ENCODE measurements around the gene CMKLR1. TPM values are rescaled to one million over a fixed set of nuclear protein-coding genes. Genes with fewer than 3 reads are reported as not detected.

CMKLR1 gene
- total and polyA plus RNA-seq, 10 of the 15 experiments (the other 5 are each of a cell fraction or from before 2014, with no cell fraction given): 13.8 to 52.3 (median 26.2) TPM

DNA sequence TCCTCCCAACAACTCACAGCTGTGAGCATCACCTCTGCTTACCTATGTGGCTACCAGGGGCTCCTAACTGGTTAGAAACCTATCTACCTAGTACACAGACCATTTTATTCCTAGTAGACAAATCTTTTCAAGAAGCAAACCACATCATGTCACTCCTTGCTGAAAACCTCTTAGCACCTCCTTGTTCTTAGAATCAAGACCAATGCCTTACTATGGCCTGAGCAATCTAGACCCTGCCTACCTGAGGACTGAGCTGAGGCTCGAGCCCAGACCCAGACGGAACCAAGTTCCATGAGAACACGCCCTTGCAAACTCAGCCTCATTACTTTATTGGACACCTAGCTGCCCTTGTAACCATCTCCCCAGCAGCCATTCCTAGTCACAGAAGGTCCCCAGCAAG is 32.6 kb downstream of the CMKLR1 start:
- no peak for FAIRE-seq
- BruUV-seq (replicated peaks): no TSS peak
- no peak for ATAC-seq
- Histone ChIP-seq H3K27ac (ENCODE audit: control insufficient read depth, insufficient read depth) (no peak overlapping the region; the same call in 1 of the 2 replicates), H4K20me1 (ENCODE audit: control insufficient read depth, insufficient read depth) (no peaks in the 10 kb centered on the region), H3K4me1 (ENCODE audit: control insufficient read depth, insufficient read depth, low read length) (peaks cover 64% of the 10 kb centered on the region), H3K9me3 (replicated peaks; ENCODE audit: control insufficient read depth, insufficient read depth, low read length) (peaks cover 4% of the 10 kb centered on the region; the same call in 1 of the 3 replicates), H3K4me2 (ENCODE audit: control insufficient read depth, insufficient read depth) (no peak overlapping the region), H3K79me2 (ENCODE audit: control insufficient read depth, insufficient read depth, low read length) (peaks cover 2% of the 10 kb centered on the region), H2AFZ (ENCODE audit: control insufficient read depth, low read depth, low read length) (no peak overlapping the region), H3K27me3 (replicated peaks in 1 of 2; ENCODE audit: control insufficient read depth in 2 of 2, insufficient read depth in 2 of 2, low read length in 1 of 2) (no peaks in the 10 kb centered on the region), H3K4me3 (no peak overlapping the region), H3K9ac (ENCODE audit: control insufficient read depth, insufficient read depth, low read length) (no peak overlapping the region), H3K36me3 (ENCODE audit: control insufficient read depth in 2 of 2, insufficient read depth in 2 of 2, low read length in 1 of 2) (peaks cover 0 to 8% of the 10 kb centered on the region in 2 experiments; a peak in 2 of 4 replicates)
- intact Hi-C loops (cut with micrococcal nuclease; ENCODE audit: unreplicated experiment): no loop called here
- in situ Hi-C loops (cut with MboI): no loop called here
- 67% methylated on average over 3 of the region's 3 CpGs for WGBS (ENCODE audit: insufficient coverage, insufficient replicate concordance, low lambda C conversion rate, missing lambda C conversion rate)
- ChIA-PET SMC1A (ENCODE audit: uncharacterized antibody, unreplicated experiment) (interaction anchor here (0.6 to 2.4 kb wide), 4 partner anchors 9 to 113 kb away, joined by 3 to 9 read pairs (median 7); no protein-coding TSS in a partner anchor), RAD21 (ENCODE audit: unreplicated experiment) (interaction anchor here (0.5 to 1.0 kb wide), 2 partner anchors 12 to 920 kb away, joined by 3 to 4 read pairs; no protein-coding TSS in a partner anchor), POLR2A (interaction anchor here (1.5 to 4.2 kb wide), 2 partner anchors 9 to 11 kb away, joined by 3 to 16 read pairs; no protein-coding TSS in a partner anchor), CTCF (interaction anchor here (1.2 to 1.5 kb wide), 2 partner anchors 11 to 30 kb away, joined by 4 read pairs; no protein-coding TSS in a partner anchor)
- DNase-seq (ENCODE audit: low read depth, low spot score): no peak
- TF ChIP-seq, protein P1, sequence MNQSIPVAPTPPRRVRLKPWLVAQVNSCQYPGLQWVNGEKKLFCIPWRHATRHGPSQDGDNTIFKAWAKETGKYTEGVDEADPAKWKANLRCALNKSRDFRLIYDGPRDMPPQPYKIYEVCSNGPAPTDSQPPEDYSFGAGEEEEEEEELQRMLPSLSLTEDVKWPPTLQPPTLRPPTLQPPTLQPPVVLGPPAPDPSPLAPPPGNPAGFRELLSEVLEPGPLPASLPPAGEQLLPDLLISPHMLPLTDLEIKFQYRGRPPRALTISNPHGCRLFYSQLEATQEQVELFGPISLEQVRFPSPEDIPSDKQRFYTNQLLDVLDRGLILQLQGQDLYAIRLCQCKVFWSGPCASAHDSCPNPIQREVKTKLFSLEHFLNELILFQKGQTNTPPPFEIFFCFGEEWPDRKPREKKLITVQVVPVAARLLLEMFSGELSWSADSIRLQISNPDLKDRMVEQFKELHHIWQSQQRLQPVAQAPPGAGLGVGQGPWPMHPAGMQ (IDR thresholded peaks at IDR 0.05; ENCODE audit: borderline replicate concordance): no peak
- TF ChIP-seq, protein P2, sequence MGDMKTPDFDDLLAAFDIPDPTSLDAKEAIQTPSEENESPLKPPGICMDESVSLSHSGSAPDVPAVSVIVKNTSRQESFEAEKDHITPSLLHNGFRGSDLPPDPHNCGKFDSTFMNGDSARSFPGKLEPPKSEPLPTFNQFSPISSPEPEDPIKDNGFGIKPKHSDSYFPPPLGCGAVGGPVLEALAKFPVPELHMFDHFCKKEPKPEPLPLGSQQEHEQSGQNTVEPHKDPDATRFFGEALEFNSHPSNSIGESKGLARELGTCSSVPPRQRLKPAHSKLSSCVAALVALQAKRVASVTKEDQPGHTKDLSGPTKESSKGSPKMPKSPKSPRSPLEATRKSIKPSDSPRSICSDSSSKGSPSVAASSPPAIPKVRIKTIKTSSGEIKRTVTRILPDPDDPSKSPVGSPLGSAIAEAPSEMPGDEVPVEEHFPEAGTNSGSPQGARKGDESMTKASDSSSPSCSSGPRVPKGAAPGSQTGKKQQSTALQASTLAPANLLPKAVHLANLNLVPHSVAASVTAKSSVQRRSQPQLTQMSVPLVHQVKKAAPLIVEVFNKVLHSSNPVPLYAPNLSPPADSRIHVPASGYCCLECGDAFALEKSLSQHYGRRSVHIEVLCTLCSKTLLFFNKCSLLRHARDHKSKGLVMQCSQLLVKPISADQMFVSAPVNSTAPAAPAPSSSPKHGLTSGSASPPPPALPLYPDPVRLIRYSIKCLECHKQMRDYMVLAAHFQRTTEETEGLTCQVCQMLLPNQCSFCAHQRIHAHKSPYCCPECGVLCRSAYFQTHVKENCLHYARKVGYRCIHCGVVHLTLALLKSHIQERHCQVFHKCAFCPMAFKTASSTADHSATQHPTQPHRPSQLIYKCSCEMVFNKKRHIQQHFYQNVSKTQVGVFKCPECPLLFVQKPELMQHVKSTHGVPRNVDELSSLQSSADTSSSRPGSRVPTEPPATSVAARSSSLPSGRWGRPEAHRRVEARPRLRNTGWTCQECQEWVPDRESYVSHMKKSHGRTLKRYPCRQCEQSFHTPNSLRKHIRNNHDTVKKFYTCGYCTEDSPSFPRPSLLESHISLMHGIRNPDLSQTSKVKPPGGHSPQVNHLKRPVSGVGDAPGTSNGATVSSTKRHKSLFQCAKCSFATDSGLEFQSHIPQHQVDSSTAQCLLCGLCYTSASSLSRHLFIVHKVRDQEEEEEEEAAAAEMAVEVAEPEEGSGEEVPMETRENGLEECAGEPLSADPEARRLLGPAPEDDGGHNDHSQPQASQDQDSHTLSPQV (IDR thresholded peaks at IDR 0.05): no peak
- TF ChIP-seq NFXL1 (IDR thresholded peaks at IDR 0.05; ENCODE audit: borderline replicate concordance) (no peak), SRF (IDR thresholded peaks at IDR 0.05; ENCODE audit: low read depth in 2 of 2, low read length in 2 of 2) (no peak), MTA3 (IDR thresholded peaks at IDR 0.05; ENCODE audit: borderline replicate concordance, low read length) (no peak; the same call in 1 of the 2 replicates), E2F8 (IDR thresholded peaks at IDR 0.05; ENCODE audit: low read depth, partially characterized antibody) (no peak), RCOR1 (conservative IDR thresholded peaks at IDR 0.05; ENCODE audit: low read depth, low read length) (no peak), ATF3 (IDR thresholded peaks at IDR 0.05; ENCODE audit: borderline replicate concordance, extremely low read depth, low read depth, low read length) (no peak), SPI1 (IDR thresholded peaks at IDR 0.05; ENCODE audit: borderline replicate concordance, insufficient read depth, low read depth, low read length) (no peak), NR2C1 (IDR thresholded peaks at IDR 0.05) (no peak), NRF1 (conservative IDR thresholded peaks at IDR 0.05; ENCODE audit: low read depth, low read length) (no peak), MAX (IDR thresholded peaks at IDR 0.05; ENCODE audit: low read depth, low read length) (no peak), NR2C2 (IDR thresholded peaks at IDR 0.05; ENCODE audit: borderline replicate concordance, control insufficient read depth, insufficient read length, low read depth) (no peak), ZNF274 (IDR thresholded peaks at IDR 0.05; ENCODE audit: insufficient read depth, insufficient read length) (no peak), CHD4 (IDR thresholded peaks at IDR 0.05) (no peak)
